SH-SY5Y (cell line): ENCODE measurements around the gene XPR1.

Experiments
- GATA2 ChIP-seq: IDR thresholded peaks from 2 replicates; pipeline ENCODE4 v1.6.1; 2011; ENCODE audit warnings: mild to moderate bottlenecking, low read depth, low read length
- GATA3 ChIP-seq: IDR thresholded peaks from 2 replicates; pipeline ENCODE4 v1.6.1; 2011; ENCODE audit warnings: low read depth, mild to moderate bottlenecking, low read length, moderate library complexity

- TF ChIP-seq GATA3, result no peak
- no peak for TF ChIP-seq GATA2
Observed at GRCh38 chr1:180937012-180937372, 305.2 kb downstream of the XPR1 start.
